Liver (tissue), 9 donors: Measurements from ENCODE around the gene GAGE10. TPM values are rescaled to one million over a fixed set of nuclear protein-coding genes. Genes with fewer than 3 reads are reported as not detected.

Experiments
- DNase-seq: peaks from one replicate; pipeline ENCODE4 v3.0.0-alpha.2; 2017; ENCODE audit warnings: low spot score
- H3K27ac ChIP-seq, 2 donors: one replicate each; pipeline ENCODE4 v1.7.0; 2013; ENCODE audit warnings: inconsistent platforms in 2 of 2, low read length in 2 of 2, control low read depth in 1 of 2, low read depth in 1 of 2, mild to moderate bottlenecking in 1 of 2
- H3K27me3 ChIP-seq, 4 donors: one replicate each; pipeline versions ENCODE4 v1.6.1 to v1.7.0; 2013; ENCODE audit warnings: low read length in 3 of 4, inconsistent platforms in 1 of 4, mild to moderate bottlenecking in 1 of 4, moderate library complexity in 1 of 4; ENCODE audit not compliant: control insufficient read depth in 4 of 4, insufficient read depth in 4 of 4
- H3K36me3 ChIP-seq, 4 donors: one replicate each; pipeline versions ENCODE4 v1.6.1 to v1.7.0; 2013; ENCODE audit warnings: low read length in 3 of 4, mild to moderate bottlenecking in 3 of 4, low read depth in 1 of 4, moderate library complexity in 1 of 4; ENCODE audit not compliant: control insufficient read depth in 4 of 4, insufficient read depth in 3 of 4
- H3K4me1 ChIP-seq, 4 donors: one replicate each; pipeline versions ENCODE4 v1.6.1 to v1.7.0; 2013; ENCODE audit warnings: low read length in 3 of 4, mild to moderate bottlenecking in 3 of 4, moderate library complexity in 1 of 4; ENCODE audit not compliant: control insufficient read depth in 4 of 4, insufficient read depth in 4 of 4
- H3K4me3 ChIP-seq, 3 donors: one replicate each; pipeline versions ENCODE4 v1.6.1 to v1.7.0; 2013; ENCODE audit warnings: low read length in 3 of 3, control low read depth in 1 of 3, low read depth in 1 of 3, mild to moderate bottlenecking in 1 of 3
- H3K9ac ChIP-seq, 2 donors: one replicate each; pipeline ENCODE4 v1.7.0; 2013; ENCODE audit warnings: low read length in 2 of 2, mild to moderate bottlenecking in 2 of 2, moderate library complexity in 2 of 2, control low read depth in 1 of 2, low read depth in 1 of 2
- H3K9me3 ChIP-seq, 4 donors: one replicate each; pipeline versions ENCODE4 v1.6.1 to v1.7.0; 2013; ENCODE audit warnings: low read length in 3 of 4; ENCODE audit not compliant: control insufficient read depth in 4 of 4
- ATF3 ChIP-seq: IDR thresholded peaks from 2 replicates; pipeline ENCODE4 v1.6.1; 2016; ENCODE audit warnings: antibody characterized with exemption
- EGR1 ChIP-seq, 2 donors: IDR thresholded peaks; 2 replicates each; pipeline ENCODE4 v1.6.1; 2016 to 2018; ENCODE audit warnings: antibody characterized with exemption in 2 of 2, low read depth in 2 of 2
- FOXA1 ChIP-seq: IDR thresholded peaks from 2 replicates; pipeline ENCODE4 v1.6.1; 2016; ENCODE audit warnings: antibody characterized with exemption
- FOXA2 ChIP-seq: IDR thresholded peaks from 2 replicates; pipeline ENCODE4 v1.6.1; 2016; ENCODE audit warnings: antibody characterized with exemption
- GABPA ChIP-seq, 2 donors: IDR thresholded peaks in 1 of 2; conservative IDR thresholded peaks in 1 of 2; 2 replicates each; pipeline ENCODE4 v1.6.1; 2016; ENCODE audit warnings: antibody characterized with exemption in 2 of 2, mild to moderate bottlenecking in 1 of 2, moderate library complexity in 1 of 2
- HNF4G ChIP-seq: IDR thresholded peaks from 2 replicates; pipeline ENCODE4 v1.6.1; 2016; ENCODE audit warnings: antibody characterized with exemption
- JUND ChIP-seq, 2 donors: IDR thresholded peaks; 2 replicates each; pipeline ENCODE4 v1.6.1; 2016; ENCODE audit warnings: antibody characterized with exemption in 2 of 2
- MAX ChIP-seq: IDR thresholded peaks from 2 replicates; pipeline ENCODE4 v1.6.1; 2016; ENCODE audit warnings: antibody characterized with exemption
- NR2F2 ChIP-seq: IDR thresholded peaks from 2 replicates; pipeline ENCODE4 v1.6.1; 2016; ENCODE audit warnings: antibody characterized with exemption
- RAD21 ChIP-seq, 2 donors: IDR thresholded peaks; 2 replicates each; pipeline ENCODE4 v1.6.1; 2016; ENCODE audit warnings: antibody characterized with exemption in 2 of 2, mild to moderate bottlenecking in 2 of 2
- REST ChIP-seq: IDR thresholded peaks from 2 replicates; pipeline ENCODE4 v1.6.1; 2016; ENCODE audit warnings: antibody characterized with exemption, mild to moderate bottlenecking
- RXRA ChIP-seq, 2 donors: IDR thresholded peaks; 2 replicates each; pipeline ENCODE4 v1.6.1; 2017 to 2018; ENCODE audit warnings: antibody characterized with exemption in 2 of 2, mild to moderate bottlenecking in 1 of 2
- SP1 ChIP-seq: IDR thresholded peaks from 2 replicates; pipeline ENCODE4 v1.6.1; 2018; ENCODE audit warnings: antibody characterized with exemption, mild to moderate bottlenecking
- TAF1 ChIP-seq: conservative IDR thresholded peaks from 2 replicates; pipeline ENCODE4 v1.6.1; 2016; ENCODE audit warnings: antibody characterized with exemption, mild to moderate bottlenecking
- YY1 ChIP-seq: IDR thresholded peaks from 2 replicates; pipeline ENCODE4 v1.6.1; 2016; ENCODE audit warnings: antibody characterized with exemption, mild to moderate bottlenecking
- ZBTB33 ChIP-seq: IDR thresholded peaks from 2 replicates; pipeline ENCODE4 v1.6.1; 2016; ENCODE audit warnings: antibody characterized with exemption
- WGBS: extraction: QIAGEN DNeasy Blood & Tissue Kit; methylation state at CpG from one replicate; pipeline ENCODE4 v1.1.7; 2013; 5-methylcytosine and 5-hydroxymethylcytosine counted together
- polyA plus RNA-seq, 2 donors: library from polyadenylated mRNA; stranded (reverse) in 1 of 2; unstranded in 1 of 2; fragments of 200-250 nt in 1 of 2; fragments of >200 nt in 1 of 2; fragmentation: Nextera tagmentation in 1 of 2; extraction: Ambion mirVana in 1 of 2; gene quantifications; one replicate each; pipeline versions ENCODE4 v1.2.1 to v1.2.3, GENCODE V29; 2013 to 2015
- total RNA-seq, 2 donors: library from RNA; depleted of rRNA; stranded (reverse); fragments of >200 nt; gene quantifications; one replicate each; pipeline ENCODE4 v1.2.3, GENCODE V29; 2014
- TF ChIP-seq, protein P1 (sequence below): fragments of 150-350 bp; IDR thresholded peaks from 2 replicates; pipeline ENCODE4 v1.5.1; 2017; ENCODE audit warnings: improper control_type of control experiment, low read depth, low read length; ENCODE audit not compliant: missing input control
- donor health status: healthy.
- donor health status: healthy.
- donor health status: healthy.
- donor health status: healthy.
- donor health status: healthy.

Gene GAGE10, protein sequence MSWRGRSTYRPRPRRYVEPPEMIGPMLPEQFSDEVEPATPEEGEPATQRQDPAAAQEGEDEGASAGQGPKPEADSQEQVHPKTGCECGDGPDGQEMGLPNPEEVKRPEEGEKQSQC
- not detected for total RNA-seq
- polyA plus RNA-seq, result not detected

DNA sequence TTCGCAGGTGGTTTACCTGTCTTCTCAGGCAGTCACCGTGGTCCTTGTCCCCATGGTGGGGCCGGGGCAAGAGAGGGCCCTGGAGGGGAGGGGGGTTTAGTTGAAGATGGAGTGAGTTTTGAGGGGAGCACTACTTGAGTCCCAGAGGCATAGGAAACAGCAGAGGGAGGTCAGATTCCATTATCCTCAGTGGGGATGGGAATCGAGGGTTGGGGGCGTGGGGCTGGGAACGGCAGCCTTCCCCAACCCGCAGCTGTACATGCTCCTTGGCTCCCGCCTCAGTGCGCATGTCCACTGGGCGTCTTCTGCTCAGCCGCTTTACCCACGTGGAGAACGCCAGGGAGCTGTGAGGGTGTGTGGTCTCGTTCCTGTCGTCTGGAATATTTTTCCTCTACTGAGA lies at the start of gene GAGE10:
Gene GAGE10 (plus strand): TSS at position 301 of the 400 bp plus-strand sequence. CDS start 1,214 bp downstream, outside the sequence.
- Histone ChIP-seq H3K27me3 (no peaks in the 10 kb centered on the region), H3K36me3 (no peaks in the 10 kb centered on the region), H3K9ac (no peak within 1 kb of the TSS), H3K4me1 (no peaks in the 10 kb centered on the region), H3K9me3 (no peaks in the 10 kb centered on the region), H3K27ac (no peak within 1 kb of the TSS), H3K4me3 (no peak within 1 kb of the TSS)
- no peak for DNase-seq
- TF ChIP-seq, protein P1, sequence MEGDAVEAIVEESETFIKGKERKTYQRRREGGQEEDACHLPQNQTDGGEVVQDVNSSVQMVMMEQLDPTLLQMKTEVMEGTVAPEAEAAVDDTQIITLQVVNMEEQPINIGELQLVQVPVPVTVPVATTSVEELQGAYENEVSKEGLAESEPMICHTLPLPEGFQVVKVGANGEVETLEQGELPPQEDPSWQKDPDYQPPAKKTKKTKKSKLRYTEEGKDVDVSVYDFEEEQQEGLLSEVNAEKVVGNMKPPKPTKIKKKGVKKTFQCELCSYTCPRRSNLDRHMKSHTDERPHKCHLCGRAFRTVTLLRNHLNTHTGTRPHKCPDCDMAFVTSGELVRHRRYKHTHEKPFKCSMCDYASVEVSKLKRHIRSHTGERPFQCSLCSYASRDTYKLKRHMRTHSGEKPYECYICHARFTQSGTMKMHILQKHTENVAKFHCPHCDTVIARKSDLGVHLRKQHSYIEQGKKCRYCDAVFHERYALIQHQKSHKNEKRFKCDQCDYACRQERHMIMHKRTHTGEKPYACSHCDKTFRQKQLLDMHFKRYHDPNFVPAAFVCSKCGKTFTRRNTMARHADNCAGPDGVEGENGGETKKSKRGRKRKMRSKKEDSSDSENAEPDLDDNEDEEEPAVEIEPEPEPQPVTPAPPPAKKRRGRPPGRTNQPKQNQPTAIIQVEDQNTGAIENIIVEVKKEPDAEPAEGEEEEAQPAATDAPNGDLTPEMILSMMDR, result no peak
- TF ChIP-seq SP1, result no peak
- no peak for TF ChIP-seq FOXA1
- TF ChIP-seq MAX, result no peak
- no peak for TF ChIP-seq EGR1 (IDR thresholded peaks at IDR 0.05; ENCODE audit: low read depth in 2 of 2)
- TF ChIP-seq ZBTB33, result no peak
- no peak for TF ChIP-seq YY1
- TF ChIP-seq HNF4G, result no peak
- TF ChIP-seq NR2F2, result no peak
- TF ChIP-seq JUND (IDR thresholded peaks at IDR 0.05), result no peak
- no peak for TF ChIP-seq FOXA2
- no peak for TF ChIP-seq REST
- no peak for TF ChIP-seq TAF1
- TF ChIP-seq RAD21 (IDR thresholded peaks at IDR 0.05), result no peak
- TF ChIP-seq ATF3, result no peak
- no peak for TF ChIP-seq GABPA (IDR thresholded peaks at IDR 0.05 in 1 of 2, conservative IDR thresholded peaks at IDR 0.05 in 1 of 2)
- WGBS, result 89% methylated on average over 15 of the region's 15 CpGs

GRCh38 chrX:49254639-49255038 lies 48.8 kb upstream of the GAGE10 start:
- H3K4me3 ChIP-seq, result no peak overlapping the region
- DNase-seq, result no peak
- H3K9ac ChIP-seq, result no peak overlapping the region
- 98% methylated on average over 7 of the region's 7 CpGs for WGBS
- no peaks in the 10 kb centered on the region for H3K9me3 ChIP-seq
- H3K27ac ChIP-seq, result no peak overlapping the region
- no peaks in the 10 kb centered on the region for H3K36me3 ChIP-seq
- no peaks in the 10 kb centered on the region for H3K27me3 ChIP-seq
- H3K4me1 ChIP-seq, result peaks cover 3 to 16% (median 5%) of the 10 kb centered on the region in 4 donors
- TF ChIP-seq JUND (IDR thresholded peaks at IDR 0.05) (no peak), FOXA2 (no peak), HNF4G (no peak), GABPA (IDR thresholded peaks at IDR 0.05 in 1 of 2, conservative IDR thresholded peaks at IDR 0.05 in 1 of 2) (no peak), NR2F2 (no peak), REST (no peak), FOXA1 (no peak), RXRA (IDR thresholded peaks at IDR 0.05) (no peak)
- TF ChIP-seq, protein P1, result no peak
